Limb (tissue), 2 donors: ENCODE data around the gene KIF25.
"Not testable (repeated sequence)": the region's sequence is repeated elsewhere in the genome, so short reads cannot be mapped to it uniquely, and the experiment has no call there.

Experiments used
- DNase-seq, 2 donors: peaks; one replicate each; pipeline ENCODE4 v3.0.0-alpha.2; 2016; ENCODE audit errors: extremely low spot score in 2 of 2

The KIF25 gene

GRCh38 chr6:168064226-168064807 is 66.8 kb downstream of the KIF25 start:
- no peak for DNase-seq

- DNase-seq, result no peak
These were observed 69.7 kb downstream of the KIF25 start for GRCh38 chr6:168067081-168067759.

- DNase-seq, result no peak
These were observed 73.3 kb downstream of the KIF25 start for GRCh38 chr6:168070804-168071203.

GRCh38 chr6:168071620-168072019 is 74.1 kb downstream of the KIF25 start:
- DNase-seq, result no peak

- no peak for DNase-seq
These were observed 74.8 kb downstream of the KIF25 start for GRCh38 chr6:168072261-168072660.

GRCh38 chr6:168072730-168073129 is 75.3 kb downstream of the KIF25 start:
- no peak for DNase-seq

- no peak for DNase-seq
These were observed 76.7 kb downstream of the KIF25 start for GRCh38 chr6:168073937-168074730.

- DNase-seq, result no peak
These were observed 77.7 kb downstream of the KIF25 start for GRCh38 chr6:168075216-168075615.

- DNase-seq, result no peak
These were observed 78.3 kb downstream of the KIF25 start for GRCh38 chr6:168075787-168076202.

- DNase-seq, result not testable (repeated sequence)
These were observed 79.9 kb downstream of the KIF25 start for GRCh38 chr6:168077401-168077800.

- DNase-seq, result no peak
These were observed 80.9 kb downstream of the KIF25 start for GRCh38 chr6:168078175-168078942.

- no peak for DNase-seq
These were observed 81.5 kb downstream of the KIF25 start, which contains the start of gene FRMD1 for GRCh38 chr6:168078943-168079405. FRMD1 (minus strand) TSS chr6:168079212; CDS start chr6:168079094, 118 bp downstream.

- no peak for DNase-seq
These were observed 83.1 kb downstream of the KIF25 start for GRCh38 chr6:168080393-168081077.

- no peak for DNase-seq
These were observed 84.5 kb downstream of the KIF25 start for GRCh38 chr6:168081858-168082546.

GRCh38 chr6:168082860-168083513 is 85.5 kb downstream of the KIF25 start:
- DNase-seq, result no peak

- no peak for DNase-seq
These were observed 86.0 kb downstream of the KIF25 start for GRCh38 chr6:168083514-168083885.

GRCh38 chr6:168084465-168085160 is 87.1 kb downstream of the KIF25 start:
- no peak for DNase-seq

- no peak for DNase-seq
These were observed 88.6 kb downstream of the KIF25 start for GRCh38 chr6:168086066-168086465.

GRCh38 chr6:168086616-168087015 is 89.1 kb downstream of the KIF25 start:
- DNase-seq, result no peak
